ENCODE results near the gene ZCWPW1.
"Not testable (repeated sequence)": the region's sequence is repeated elsewhere in the genome, so short reads cannot be mapped to it uniquely, and the experiment has no call there.

The ZCWPW1 gene

DNA sequence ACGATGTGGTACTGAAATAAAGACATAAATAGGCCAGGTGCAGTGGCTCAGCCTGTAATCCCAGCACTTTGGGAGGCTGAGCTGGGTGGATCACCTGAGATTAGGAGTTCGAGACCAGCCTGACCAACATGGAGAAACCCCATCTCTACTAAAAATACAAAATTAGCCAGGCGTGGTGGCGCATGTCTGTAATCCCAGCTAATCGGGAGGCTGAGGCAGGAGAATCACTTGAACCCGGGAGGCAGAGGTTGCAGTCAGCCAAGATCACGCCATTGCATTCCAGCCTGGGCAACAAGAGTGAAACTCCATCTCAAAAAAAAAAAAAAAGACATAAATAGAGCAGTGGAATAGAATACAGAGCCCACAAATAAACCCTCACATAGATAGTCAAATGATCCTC lies 64.7 kb downstream of the ZCWPW1 start:
- Mint-ChIP-seq H3K4me1 (ENCODE audit: low read depth) (peaks cover 62% of the 10 kb centered on the region), H3K27ac (peak overlapping the region; percentile 88), H3K36me3 (ENCODE audit: low read depth) (peaks cover 71% of the 10 kb centered on the region)
- not testable (repeated sequence) for H3K27me3 Mint-ChIP-seq, H3K9me3 Mint-ChIP-seq, H3K4me3 Mint-ChIP-seq
- intact Hi-C loops (cut with micrococcal nuclease): loop anchor here (5.0 kb wide), 1 partner anchor 44 kb away; no protein-coding TSS in a partner anchor

DNA sequence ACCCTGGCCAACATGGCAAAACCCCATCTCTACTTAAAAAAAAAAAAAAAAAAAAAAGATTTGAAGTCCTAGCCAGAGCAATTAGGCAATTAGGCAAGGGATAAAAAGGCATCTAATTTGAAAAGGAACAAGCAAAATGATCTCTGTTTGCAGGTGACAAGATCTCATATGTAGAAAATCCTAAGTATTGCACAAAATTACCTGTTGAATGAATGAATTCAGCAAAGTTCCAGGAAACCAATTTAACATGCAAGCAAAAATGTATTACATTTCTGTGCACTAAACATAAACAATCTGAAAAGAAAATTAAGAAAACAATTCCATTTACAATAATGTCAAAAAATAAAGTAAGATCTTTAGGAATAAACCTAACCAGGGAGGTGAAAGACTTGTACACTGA lies 65.4 kb downstream of the ZCWPW1 start:
- Mint-ChIP-seq H3K4me1 (ENCODE audit: low read depth) (peaks cover 62% of the 10 kb centered on the region), H3K4me3 (no peak overlapping the region), H3K9me3 (no peaks in the 10 kb centered on the region), H3K27me3 (no peaks in the 10 kb centered on the region), H3K36me3 (ENCODE audit: low read depth) (peaks cover 78% of the 10 kb centered on the region), H3K27ac (no peak overlapping the region)
- intact Hi-C loops (cut with micrococcal nuclease): loop anchor here (5.0 kb wide), 1 partner anchor 44 kb away; no protein-coding TSS in a partner anchor

DNA sequence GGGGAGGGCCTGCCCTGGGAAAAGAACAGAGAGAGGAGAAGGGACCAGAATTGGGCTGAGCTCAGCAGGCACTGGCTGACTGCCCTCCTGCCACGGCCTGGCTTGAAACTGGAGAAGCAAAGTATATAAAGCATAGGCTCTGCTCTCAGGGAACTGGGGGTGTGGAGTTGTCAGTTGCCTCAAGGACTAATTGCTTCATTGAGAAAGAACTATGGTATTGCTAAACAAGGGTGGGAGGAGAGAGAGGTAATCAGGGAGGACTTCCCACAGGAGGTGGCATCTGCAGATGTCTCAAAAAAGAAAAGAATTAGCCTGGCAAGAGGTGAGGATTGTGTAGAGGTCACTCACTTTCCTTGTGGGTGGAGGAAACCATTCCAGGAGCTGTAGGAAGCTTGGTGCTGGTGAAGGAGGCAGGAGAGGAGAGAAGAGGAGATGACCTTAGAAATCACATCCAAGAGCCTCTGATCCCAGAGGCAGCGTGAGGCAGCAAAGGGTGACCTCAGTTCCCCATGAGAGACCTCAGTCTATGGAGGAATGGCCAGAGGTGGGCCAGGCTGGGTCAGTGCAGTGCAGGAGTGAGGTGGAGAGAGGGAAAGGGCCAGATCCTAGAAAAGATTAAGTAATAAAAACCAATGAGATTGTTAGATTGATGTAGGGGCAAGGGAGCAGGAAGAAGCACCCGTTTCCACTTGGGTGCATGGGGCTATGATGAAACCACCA lies 68.2 kb downstream of the ZCWPW1 start:
- Mint-ChIP-seq H3K4me3 (no peak overlapping the region), H3K27ac (no peak overlapping the region), H3K4me1 (ENCODE audit: low read depth) (peaks cover 48% of the 10 kb centered on the region), H3K27me3 (no peaks in the 10 kb centered on the region), H3K36me3 (ENCODE audit: low read depth) (peaks cover 91% of the 10 kb centered on the region), H3K9me3 (no peaks in the 10 kb centered on the region)
- intact Hi-C loops (cut with micrococcal nuclease): loop anchor here (5.0 kb wide), 1 partner anchor 47 kb away; no protein-coding TSS in a partner anchor

DNA sequence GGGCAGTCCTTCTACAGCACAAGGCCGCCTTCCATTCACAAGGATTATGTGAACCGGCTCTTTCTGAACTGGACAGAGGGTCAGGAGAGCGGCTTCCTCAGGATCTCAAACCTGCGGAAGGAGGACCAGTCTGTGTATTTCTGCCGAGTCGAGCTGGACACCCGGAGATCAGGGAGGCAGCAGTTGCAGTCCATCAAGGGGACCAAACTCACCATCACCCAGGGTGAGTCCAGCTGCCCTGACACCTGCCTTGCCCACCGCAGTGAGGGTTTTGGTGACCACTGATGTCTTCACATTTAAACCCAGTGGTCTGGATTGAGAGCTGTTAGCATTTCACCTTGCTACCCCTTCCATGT lies 69.7 kb downstream of the ZCWPW1 start:
- Mint-ChIP-seq H3K27ac (peak overlapping the region; percentile 14), H3K36me3 (ENCODE audit: low read depth) (peaks cover 100% of the 10 kb centered on the region), H3K4me3 (no peak overlapping the region), H3K9me3 (no peaks in the 10 kb centered on the region), H3K27me3 (no peaks in the 10 kb centered on the region), H3K4me1 (ENCODE audit: low read depth) (peaks cover 40% of the 10 kb centered on the region)
- intact Hi-C loops (cut with micrococcal nuclease): no loop called here

DNA sequence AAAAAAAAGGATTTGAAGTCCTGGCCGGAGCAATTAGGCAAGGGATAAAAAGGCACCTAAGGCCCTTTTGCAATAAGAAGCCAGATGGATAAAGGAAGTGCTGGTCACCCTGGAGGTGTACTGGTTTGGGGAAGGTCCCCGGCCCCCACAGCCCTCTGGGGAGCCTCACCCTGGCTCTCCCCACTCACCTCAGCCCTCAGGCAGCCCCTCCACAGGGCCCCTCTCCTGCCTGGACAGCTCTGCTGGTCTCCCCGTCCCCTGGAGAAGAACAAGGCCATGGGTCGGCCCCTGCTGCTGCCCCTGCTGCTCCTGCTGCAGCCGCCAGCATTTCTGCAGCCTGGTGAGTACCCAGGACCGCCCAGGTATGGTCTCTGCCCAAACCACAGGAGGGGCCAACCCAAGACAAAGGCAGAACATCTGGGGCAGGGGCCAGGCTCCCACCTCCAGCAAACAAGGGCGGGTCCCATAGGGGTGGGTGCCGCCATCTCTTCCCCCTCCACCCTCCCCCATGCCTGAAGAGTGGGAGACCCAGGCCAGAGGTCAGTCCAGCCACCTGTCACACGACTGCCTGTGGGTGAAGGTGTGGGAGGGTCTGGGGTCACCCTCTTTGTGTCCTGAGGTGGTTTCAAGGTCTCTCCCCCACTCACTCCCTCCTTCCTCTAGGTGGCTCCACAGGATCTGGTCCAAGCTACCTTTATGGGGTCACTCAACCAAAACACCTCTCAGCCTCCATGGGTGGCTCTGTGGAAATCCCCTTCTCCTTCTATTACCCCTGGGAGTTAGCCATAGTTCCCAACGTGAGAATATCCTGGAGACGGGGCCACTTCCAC lies 70.3 kb downstream of the ZCWPW1 start, which contains the start of gene PILRB:
Gene PILRB (plus strand): TSS at position 91 of the 830 bp plus-strand sequence. CDS start 186 bp downstream, at position 277.
- Mint-ChIP-seq H3K4me1 (ENCODE audit: low read depth) (peaks cover 37% of the 10 kb centered on the region), H3K4me3 (no peak within 1 kb of the TSS), H3K27me3 (no peaks in the 10 kb centered on the region), H3K27ac (peak within 1 kb of the TSS; percentile 61), H3K36me3 (ENCODE audit: low read depth) (peaks cover 100% of the 10 kb centered on the region), H3K9me3 (no peaks in the 10 kb centered on the region)
- intact Hi-C loops (cut with micrococcal nuclease): no loop called here

DNA sequence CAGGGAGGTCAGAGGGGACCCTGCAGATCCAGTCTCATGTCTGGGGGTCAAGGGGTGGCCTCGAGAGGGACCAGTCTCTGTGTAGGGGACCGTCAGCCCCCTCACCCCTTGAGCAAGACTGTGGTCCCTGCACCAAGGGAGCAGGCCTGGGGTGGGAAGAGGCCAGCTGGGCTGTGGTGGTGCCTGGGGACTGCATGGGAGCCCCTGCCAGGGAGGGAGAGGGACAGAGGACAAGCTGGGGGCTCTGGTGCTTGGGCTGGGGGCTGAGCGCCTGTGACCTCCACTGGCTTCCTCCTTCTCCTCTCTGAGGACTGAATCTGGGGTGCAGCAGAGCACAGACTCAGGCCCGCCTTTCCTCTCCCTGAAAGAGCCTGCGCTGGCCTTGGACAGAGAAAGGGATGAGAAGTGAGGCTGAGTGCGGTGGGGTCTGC lies 71.4 kb downstream of the ZCWPW1 start:
- H3K4me3 Mint-ChIP-seq: no peak overlapping the region
- H3K27ac Mint-ChIP-seq: peak overlapping the region; percentile 61
- no peaks in the 10 kb centered on the region for H3K9me3 Mint-ChIP-seq
- H3K27me3 Mint-ChIP-seq: no peaks in the 10 kb centered on the region
- H3K4me1 Mint-ChIP-seq (ENCODE audit: low read depth): peaks cover 40% of the 10 kb centered on the region
- peaks cover 100% of the 10 kb centered on the region for H3K36me3 Mint-ChIP-seq (ENCODE audit: low read depth)
- intact Hi-C loops (cut with micrococcal nuclease): no loop called here

DNA sequence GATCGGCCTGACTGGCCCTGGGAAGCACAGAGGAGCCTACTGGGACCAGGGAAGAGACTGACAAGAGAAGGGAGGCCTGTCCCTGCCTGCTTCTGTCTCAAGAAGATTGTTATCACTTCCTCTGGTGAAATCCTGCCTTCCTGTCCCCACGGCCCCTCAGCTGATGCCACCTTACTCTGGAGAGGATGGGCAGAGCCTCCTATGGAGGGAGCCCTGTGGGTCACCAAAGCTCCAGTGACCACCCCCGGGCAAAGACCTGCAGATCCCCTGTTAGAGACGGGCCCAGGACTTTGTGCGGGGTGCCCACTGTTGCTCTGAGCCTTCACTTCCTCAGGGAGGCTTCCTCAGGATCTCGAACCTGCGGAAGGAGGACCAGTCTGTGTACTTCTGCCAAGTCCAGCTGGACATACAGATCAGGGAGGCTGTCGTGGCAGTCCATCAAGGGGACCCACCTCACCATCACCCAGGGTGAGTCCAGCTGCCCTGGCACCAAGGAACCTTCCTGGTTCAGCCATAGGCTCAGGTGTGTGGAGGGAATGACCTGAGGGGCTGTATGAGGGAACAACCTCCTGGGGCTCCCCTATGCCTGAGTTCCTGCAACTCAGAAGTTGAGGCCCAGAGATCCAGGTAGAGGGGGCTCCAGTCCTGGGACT lies 72.0 kb downstream of the ZCWPW1 start:
- H3K4me3 Mint-ChIP-seq: no peak overlapping the region
- H3K9me3 Mint-ChIP-seq: no peaks in the 10 kb centered on the region
- H3K27me3 Mint-ChIP-seq: no peaks in the 10 kb centered on the region
- intact Hi-C loops (cut with micrococcal nuclease): no loop called here
- peaks cover 100% of the 10 kb centered on the region for H3K36me3 Mint-ChIP-seq (ENCODE audit: low read depth)
- H3K27ac Mint-ChIP-seq: peak overlapping the region; percentile 61
- peaks cover 40% of the 10 kb centered on the region for H3K4me1 Mint-ChIP-seq (ENCODE audit: low read depth)

DNA sequence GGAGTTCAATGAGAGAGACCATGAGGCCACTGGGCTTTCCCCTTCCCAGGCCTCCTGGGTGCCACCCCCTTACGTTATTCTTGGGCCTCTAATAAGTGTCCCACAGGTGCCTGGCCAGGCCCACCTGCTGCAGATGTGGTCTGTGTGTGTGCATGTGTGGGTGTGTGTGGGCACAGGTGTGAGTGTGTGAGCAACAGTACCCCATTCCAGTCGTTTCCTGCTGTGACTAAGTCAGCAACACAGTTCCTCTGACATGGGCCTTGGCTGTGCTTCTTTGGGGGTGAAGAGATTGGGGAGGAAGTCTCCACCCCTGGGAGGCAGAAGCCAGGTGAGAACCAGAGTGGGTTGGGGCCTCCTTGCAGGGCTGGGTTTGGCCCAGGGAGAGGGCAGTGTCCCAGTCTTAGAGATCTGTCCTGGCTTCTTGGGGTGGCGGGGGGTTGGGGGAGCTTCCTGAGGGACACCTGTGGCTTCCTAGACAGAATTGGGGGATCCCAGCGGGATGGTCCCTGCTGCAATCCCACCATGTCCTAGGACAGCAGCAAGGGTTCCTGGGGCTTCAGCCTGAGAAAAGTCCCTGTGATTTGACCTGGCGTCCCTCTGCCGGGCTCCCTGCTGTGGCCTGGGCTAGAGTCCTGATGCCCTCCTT lies 74.7 kb downstream of the ZCWPW1 start:
- Mint-ChIP-seq H3K9me3 (no peaks in the 10 kb centered on the region), H3K4me3 (no peak overlapping the region), H3K27me3 (no peaks in the 10 kb centered on the region), H3K27ac (peak overlapping the region; percentile 2), H3K4me1 (ENCODE audit: low read depth) (peaks cover 32% of the 10 kb centered on the region), H3K36me3 (ENCODE audit: low read depth) (peaks cover 100% of the 10 kb centered on the region)
- intact Hi-C loops (cut with micrococcal nuclease): no loop called here

DNA sequence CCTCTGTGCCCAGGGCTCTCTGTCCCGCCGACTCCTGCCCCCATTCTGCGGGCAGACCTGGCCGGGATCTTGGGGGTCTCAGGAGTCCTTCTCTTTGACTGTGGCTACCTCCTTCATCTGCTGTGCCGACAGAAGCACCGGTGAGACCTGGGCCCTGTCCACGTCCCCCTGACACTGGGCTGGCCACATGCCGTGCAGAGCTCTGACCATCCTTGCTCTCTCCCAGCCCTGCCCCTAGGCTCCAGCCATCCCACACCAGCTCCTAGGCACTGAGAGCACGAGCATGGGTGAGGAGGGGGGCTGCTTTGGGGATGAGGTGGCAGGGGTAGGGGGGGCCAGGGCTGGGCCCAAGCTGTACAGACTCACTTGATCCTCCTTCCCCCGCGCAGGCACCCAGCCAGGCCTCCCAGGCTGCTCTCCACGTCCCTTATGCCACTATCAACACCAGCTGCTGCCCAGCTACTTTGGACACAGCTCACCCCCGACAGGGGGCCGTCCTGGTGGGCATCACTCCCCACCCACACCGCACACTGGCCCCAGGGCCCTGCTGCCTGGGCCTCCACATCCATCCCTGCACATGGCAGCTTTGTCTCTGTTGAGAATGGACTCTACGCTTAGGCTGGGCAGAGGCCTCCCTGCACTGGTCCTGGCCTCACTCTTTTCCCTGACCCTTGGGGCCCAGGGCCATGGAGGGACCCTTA lies 75.4 kb downstream of the ZCWPW1 start:
- H3K4me1 Mint-ChIP-seq (ENCODE audit: low read depth): peaks cover 25% of the 10 kb centered on the region
- no peaks in the 10 kb centered on the region for H3K27me3 Mint-ChIP-seq
- intact Hi-C loops (cut with micrococcal nuclease): no loop called here
- H3K27ac Mint-ChIP-seq: peak overlapping the region; percentile 2
- no peak overlapping the region for H3K4me3 Mint-ChIP-seq
- no peaks in the 10 kb centered on the region for H3K9me3 Mint-ChIP-seq
- peaks cover 100% of the 10 kb centered on the region for H3K36me3 Mint-ChIP-seq (ENCODE audit: low read depth)

DNA sequence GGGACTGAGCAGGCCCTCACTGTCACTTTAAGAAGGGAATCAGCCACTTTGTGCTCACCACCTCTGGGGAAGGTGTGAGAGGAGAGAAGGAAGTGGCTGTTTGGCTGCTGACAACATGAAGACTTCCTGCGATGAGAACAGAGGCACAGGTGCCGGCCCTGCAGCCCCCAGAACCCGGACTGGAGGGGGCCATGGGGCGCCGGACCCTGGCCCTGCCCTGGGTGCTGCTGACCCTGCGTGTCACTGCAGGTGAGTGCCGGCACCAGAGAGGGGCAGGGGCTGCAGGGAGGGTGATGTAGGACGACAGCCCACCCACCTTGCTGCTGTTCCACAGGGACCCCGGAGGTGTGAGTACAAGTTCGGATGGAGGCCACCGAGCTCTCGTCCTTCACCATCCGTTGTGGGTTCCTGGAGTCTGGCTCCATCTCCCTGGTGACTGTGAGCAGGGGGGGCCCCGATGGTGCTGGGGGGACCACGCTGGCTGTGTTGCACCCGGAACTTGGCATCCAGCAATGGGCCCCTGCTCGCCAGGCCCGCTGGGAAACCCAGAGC lies 76.2 kb downstream of the ZCWPW1 start:
- H3K36me3 Mint-ChIP-seq (ENCODE audit: low read depth): peaks cover 100% of the 10 kb centered on the region

DNA sequence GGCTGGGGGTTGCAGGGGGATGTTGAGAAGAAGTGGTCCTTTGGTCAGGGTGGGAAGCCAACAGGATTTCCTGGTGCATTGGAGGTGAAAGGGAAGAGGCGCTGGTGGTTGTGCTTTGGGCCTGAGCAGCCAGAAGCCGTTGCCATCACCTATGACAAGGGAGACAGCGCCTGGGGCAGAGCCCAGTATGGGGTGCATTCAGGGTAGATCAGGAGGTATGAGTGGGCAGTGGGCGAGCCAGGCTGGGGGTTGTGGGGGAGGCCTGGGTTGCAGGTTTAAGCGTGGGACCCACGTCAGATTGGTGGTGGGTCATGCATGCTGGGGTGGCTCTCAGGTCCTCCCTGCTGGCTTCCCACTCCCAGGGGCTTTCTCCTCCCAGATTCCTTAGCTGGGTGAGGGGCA lies 76.8 kb downstream of the ZCWPW1 start:
- Mint-ChIP-seq H3K4me1 (ENCODE audit: low read depth) (peaks cover 15% of the 10 kb centered on the region), H3K27me3 (no peaks in the 10 kb centered on the region), H3K4me3 (no peak overlapping the region), H3K9me3 (no peaks in the 10 kb centered on the region), H3K27ac (peak overlapping the region; percentile 13), H3K36me3 (ENCODE audit: low read depth) (peaks cover 100% of the 10 kb centered on the region)
- intact Hi-C loops (cut with micrococcal nuclease): no loop called here

More for the DNA sequence above, 76.2 kb downstream of the ZCWPW1 start:
- H3K27me3 Mint-ChIP-seq; H3K9me3 Mint-ChIP-seq; H3K27ac Mint-ChIP-seq; H3K4me3 Mint-ChIP-seq; intact Hi-C loops (cut with micrococcal nuclease): not testable (repeated sequence)
- peaks cover 18% of the 10 kb centered on the region for H3K4me1 Mint-ChIP-seq (ENCODE audit: low read depth)
